ENCODE data around the gene CDHR2. TPM values are rescaled to one million over a fixed set of nuclear protein-coding genes. Genes with fewer than 3 reads are reported as not detected.

CDHR2 gene
- total RNA-seq, 1 experiment from 2014 or later, result 0.63 TPM

DNA sequence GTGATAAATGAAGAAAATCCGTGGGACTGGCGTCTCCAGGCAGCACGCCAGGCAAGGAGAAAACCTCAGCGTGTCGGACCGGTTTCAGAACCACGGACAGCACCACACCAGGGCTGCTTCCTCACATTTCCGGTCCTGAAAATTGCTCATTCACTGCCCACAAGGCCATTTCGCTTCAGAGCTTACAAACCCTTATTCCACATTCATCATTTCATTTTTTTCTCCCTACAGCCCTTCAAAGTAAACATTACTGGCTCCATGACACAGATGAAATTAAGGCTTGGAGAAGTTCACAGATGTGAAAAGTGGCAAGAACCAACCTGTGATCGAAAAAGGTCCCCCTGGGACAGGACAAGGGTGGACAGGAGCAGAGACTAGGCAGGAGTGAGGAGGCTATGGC lies 62.3 kb downstream of the CDHR2 start:
- ATAC-seq (no peak), DNase-seq (ENCODE audit: low spot score) (peak; percentile 82)
- Mint-ChIP-seq H3K27me3 (ENCODE audit: low read depth) (peaks cover 44% of the 10 kb centered on the region), H3K27ac (no peak overlapping the region), H3K36me3 (no peaks in the 10 kb centered on the region), H3K4me3 (no peak overlapping the region), H3K9me3 (no peaks in the 10 kb centered on the region), H3K4me1 (peaks cover 21% of the 10 kb centered on the region)
- POLR2A ChIA-PET, result no interaction called here
- CTCF ChIA-PET, result interaction anchor here (0.6 to 1.6 kb wide), 3 partner anchors 9 to 38 kb away, joined by 3 to 6 read pairs (median 4); partner anchors contain the start of genes EIF4E1B and SNCB
- TF ChIP-seq FOXJ3 (CRISPR knock-in tag; IDR thresholded peaks at IDR 0.05; ENCODE audit: borderline replicate concordance), result no peak
- TF ChIP-seq, protein P1, sequence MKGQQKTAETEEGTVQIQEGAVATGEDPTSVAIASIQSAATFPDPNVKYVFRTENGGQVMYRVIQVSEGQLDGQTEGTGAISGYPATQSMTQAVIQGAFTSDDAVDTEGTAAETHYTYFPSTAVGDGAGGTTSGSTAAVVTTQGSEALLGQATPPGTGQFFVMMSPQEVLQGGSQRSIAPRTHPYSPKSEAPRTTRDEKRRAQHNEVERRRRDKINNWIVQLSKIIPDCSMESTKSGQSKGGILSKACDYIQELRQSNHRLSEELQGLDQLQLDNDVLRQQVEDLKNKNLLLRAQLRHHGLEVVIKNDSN (CRISPR knock-in tag; IDR thresholded peaks at IDR 0.05), result no peak
- TF ChIP-seq ZNF263 (CRISPR knock-in tag; IDR thresholded peaks at IDR 0.05; ENCODE audit: low read depth), result no peak
- TF ChIP-seq NR3C1 (CRISPR knock-in tag; conservative IDR thresholded peaks at IDR 0.05; ENCODE audit: low read depth), result no peak
- TF ChIP-seq, protein P2, sequence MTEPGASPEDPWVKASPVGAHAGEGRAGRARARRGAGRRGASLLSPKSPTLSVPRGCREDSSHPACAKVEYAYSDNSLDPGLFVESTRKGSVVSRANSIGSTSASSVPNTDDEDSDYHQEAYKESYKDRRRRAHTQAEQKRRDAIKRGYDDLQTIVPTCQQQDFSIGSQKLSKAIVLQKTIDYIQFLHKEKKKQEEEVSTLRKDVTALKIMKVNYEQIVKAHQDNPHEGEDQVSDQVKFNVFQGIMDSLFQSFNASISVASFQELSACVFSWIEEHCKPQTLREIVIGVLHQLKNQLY (CRISPR knock-in tag; IDR thresholded peaks at IDR 0.05), result no peak
- no peak; the same call in 1 of the 2 replicates for TF ChIP-seq SP1 (CRISPR knock-in tag; conservative IDR thresholded peaks at IDR 0.05)
- no peak for TF ChIP-seq OVOL2 (CRISPR knock-in tag; IDR thresholded peaks at IDR 0.05; ENCODE audit: borderline replicate concordance)
- TF ChIP-seq, protein P3, sequence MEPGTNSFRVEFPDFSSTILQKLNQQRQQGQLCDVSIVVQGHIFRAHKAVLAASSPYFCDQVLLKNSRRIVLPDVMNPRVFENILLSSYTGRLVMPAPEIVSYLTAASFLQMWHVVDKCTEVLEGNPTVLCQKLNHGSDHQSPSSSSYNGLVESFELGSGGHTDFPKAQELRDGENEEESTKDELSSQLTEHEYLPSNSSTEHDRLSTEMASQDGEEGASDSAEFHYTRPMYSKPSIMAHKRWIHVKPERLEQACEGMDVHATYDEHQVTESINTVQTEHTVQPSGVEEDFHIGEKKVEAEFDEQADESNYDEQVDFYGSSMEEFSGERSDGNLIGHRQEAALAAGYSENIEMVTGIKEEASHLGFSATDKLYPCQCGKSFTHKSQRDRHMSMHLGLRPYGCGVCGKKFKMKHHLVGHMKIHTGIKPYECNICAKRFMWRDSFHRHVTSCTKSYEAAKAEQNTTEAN (CRISPR knock-in tag; IDR thresholded peaks at IDR 0.05), result no peak
- no peak for TF ChIP-seq TCF7 (CRISPR knock-in tag; IDR thresholded peaks at IDR 0.05; ENCODE audit: low read depth)
- TF ChIP-seq IRF2 (CRISPR knock-in tag; IDR thresholded peaks at IDR 0.05; ENCODE audit: borderline replicate concordance, low read depth), result no peak
- TF ChIP-seq GABPB1 (CRISPR knock-in tag; IDR thresholded peaks at IDR 0.05), result no peak
- no peak for TF ChIP-seq JAZF1 (CRISPR knock-in tag; IDR thresholded peaks at IDR 0.05)
- no peak for TF ChIP-seq ZNF423 (CRISPR knock-in tag; IDR thresholded peaks at IDR 0.05)
- no peak for TF ChIP-seq ZNF219 (CRISPR knock-in tag; IDR thresholded peaks at IDR 0.05; ENCODE audit: borderline replicate concordance)
- TF ChIP-seq NR1H2 (CRISPR knock-in tag; IDR thresholded peaks at IDR 0.05), result no peak
- TF ChIP-seq, protein P4, sequence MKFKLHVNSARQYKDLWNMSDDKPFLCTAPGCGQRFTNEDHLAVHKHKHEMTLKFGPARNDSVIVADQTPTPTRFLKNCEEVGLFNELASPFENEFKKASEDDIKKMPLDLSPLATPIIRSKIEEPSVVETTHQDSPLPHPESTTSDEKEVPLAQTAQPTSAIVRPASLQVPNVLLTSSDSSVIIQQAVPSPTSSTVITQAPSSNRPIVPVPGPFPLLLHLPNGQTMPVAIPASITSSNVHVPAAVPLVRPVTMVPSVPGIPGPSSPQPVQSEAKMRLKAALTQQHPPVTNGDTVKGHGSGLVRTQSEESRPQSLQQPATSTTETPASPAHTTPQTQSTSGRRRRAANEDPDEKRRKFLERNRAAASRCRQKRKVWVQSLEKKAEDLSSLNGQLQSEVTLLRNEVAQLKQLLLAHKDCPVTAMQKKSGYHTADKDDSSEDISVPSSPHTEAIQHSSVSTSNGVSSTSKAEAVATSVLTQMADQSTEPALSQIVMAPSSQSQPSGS (CRISPR knock-in tag; IDR thresholded peaks at IDR 0.05; ENCODE audit: borderline replicate concordance, low read depth), result no peak
- TF ChIP-seq, protein P5, sequence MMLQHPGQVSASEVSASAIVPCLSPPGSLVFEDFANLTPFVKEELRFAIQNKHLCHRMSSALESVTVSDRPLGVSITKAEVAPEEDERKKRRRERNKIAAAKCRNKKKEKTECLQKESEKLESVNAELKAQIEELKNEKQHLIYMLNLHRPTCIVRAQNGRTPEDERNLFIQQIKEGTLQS (CRISPR knock-in tag; conservative IDR thresholded peaks at IDR 0.05), result no peak
- no peak for TF ChIP-seq ZNF396 (CRISPR knock-in tag; IDR thresholded peaks at IDR 0.05; ENCODE audit: borderline replicate concordance)
- TF ChIP-seq, protein P6, sequence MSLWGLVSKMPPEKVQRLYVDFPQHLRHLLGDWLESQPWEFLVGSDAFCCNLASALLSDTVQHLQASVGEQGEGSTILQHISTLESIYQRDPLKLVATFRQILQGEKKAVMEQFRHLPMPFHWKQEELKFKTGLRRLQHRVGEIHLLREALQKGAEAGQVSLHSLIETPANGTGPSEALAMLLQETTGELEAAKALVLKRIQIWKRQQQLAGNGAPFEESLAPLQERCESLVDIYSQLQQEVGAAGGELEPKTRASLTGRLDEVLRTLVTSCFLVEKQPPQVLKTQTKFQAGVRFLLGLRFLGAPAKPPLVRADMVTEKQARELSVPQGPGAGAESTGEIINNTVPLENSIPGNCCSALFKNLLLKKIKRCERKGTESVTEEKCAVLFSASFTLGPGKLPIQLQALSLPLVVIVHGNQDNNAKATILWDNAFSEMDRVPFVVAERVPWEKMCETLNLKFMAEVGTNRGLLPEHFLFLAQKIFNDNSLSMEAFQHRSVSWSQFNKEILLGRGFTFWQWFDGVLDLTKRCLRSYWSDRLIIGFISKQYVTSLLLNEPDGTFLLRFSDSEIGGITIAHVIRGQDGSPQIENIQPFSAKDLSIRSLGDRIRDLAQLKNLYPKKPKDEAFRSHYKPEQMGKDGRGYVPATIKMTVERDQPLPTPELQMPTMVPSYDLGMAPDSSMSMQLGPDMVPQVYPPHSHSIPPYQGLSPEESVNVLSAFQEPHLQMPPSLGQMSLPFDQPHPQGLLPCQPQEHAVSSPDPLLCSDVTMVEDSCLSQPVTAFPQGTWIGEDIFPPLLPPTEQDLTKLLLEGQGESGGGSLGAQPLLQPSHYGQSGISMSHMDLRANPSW (CRISPR knock-in tag; conservative IDR thresholded peaks at IDR 0.05; ENCODE audit: low read depth), result no peak
- TF ChIP-seq NFYB (CRISPR knock-in tag; conservative IDR thresholded peaks at IDR 0.05; ENCODE audit: low read depth), result no peak
- TF ChIP-seq, protein P7, sequence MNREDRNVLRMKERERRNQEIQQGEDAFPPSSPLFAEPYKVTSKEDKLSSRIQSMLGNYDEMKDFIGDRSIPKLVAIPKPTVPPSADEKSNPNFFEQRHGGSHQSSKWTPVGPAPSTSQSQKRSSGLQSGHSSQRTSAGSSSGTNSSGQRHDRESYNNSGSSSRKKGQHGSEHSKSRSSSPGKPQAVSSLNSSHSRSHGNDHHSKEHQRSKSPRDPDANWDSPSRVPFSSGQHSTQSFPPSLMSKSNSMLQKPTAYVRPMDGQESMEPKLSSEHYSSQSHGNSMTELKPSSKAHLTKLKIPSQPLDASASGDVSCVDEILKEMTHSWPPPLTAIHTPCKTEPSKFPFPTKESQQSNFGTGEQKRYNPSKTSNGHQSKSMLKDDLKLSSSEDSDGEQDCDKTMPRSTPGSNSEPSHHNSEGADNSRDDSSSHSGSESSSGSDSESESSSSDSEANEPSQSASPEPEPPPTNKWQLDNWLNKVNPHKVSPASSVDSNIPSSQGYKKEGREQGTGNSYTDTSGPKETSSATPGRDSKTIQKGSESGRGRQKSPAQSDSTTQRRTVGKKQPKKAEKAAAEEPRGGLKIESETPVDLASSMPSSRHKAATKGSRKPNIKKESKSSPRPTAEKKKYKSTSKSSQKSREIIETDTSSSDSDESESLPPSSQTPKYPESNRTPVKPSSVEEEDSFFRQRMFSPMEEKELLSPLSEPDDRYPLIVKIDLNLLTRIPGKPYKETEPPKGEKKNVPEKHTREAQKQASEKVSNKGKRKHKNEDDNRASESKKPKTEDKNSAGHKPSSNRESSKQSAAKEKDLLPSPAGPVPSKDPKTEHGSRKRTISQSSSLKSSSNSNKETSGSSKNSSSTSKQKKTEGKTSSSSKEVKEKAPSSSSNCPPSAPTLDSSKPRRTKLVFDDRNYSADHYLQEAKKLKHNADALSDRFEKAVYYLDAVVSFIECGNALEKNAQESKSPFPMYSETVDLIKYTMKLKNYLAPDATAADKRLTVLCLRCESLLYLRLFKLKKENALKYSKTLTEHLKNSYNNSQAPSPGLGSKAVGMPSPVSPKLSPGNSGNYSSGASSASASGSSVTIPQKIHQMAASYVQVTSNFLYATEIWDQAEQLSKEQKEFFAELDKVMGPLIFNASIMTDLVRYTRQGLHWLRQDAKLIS (CRISPR knock-in tag; IDR thresholded peaks at IDR 0.05; ENCODE audit: borderline replicate concordance), result no peak
- no peak for TF ChIP-seq GRHL2 (CRISPR knock-in tag; IDR thresholded peaks at IDR 0.05; ENCODE audit: insufficient replicate concordance, severe bottlenecking)
- TF ChIP-seq, protein P8, sequence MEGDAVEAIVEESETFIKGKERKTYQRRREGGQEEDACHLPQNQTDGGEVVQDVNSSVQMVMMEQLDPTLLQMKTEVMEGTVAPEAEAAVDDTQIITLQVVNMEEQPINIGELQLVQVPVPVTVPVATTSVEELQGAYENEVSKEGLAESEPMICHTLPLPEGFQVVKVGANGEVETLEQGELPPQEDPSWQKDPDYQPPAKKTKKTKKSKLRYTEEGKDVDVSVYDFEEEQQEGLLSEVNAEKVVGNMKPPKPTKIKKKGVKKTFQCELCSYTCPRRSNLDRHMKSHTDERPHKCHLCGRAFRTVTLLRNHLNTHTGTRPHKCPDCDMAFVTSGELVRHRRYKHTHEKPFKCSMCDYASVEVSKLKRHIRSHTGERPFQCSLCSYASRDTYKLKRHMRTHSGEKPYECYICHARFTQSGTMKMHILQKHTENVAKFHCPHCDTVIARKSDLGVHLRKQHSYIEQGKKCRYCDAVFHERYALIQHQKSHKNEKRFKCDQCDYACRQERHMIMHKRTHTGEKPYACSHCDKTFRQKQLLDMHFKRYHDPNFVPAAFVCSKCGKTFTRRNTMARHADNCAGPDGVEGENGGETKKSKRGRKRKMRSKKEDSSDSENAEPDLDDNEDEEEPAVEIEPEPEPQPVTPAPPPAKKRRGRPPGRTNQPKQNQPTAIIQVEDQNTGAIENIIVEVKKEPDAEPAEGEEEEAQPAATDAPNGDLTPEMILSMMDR (IDR thresholded peaks at IDR 0.05), result no peak
- TF ChIP-seq GTF2I (CRISPR knock-in tag; conservative IDR thresholded peaks at IDR 0.05), result no peak
